G401.6 (cell line): ENCODE data around the gene SEC14L5.

Experiments
- FAIRE-seq: peaks from 2 replicates; lab custom pipeline; 2012; peaks lifted over from hg19 to GRCh38; lab: Jason Lieb, UNC

SEC14L5 gene

DNA sequence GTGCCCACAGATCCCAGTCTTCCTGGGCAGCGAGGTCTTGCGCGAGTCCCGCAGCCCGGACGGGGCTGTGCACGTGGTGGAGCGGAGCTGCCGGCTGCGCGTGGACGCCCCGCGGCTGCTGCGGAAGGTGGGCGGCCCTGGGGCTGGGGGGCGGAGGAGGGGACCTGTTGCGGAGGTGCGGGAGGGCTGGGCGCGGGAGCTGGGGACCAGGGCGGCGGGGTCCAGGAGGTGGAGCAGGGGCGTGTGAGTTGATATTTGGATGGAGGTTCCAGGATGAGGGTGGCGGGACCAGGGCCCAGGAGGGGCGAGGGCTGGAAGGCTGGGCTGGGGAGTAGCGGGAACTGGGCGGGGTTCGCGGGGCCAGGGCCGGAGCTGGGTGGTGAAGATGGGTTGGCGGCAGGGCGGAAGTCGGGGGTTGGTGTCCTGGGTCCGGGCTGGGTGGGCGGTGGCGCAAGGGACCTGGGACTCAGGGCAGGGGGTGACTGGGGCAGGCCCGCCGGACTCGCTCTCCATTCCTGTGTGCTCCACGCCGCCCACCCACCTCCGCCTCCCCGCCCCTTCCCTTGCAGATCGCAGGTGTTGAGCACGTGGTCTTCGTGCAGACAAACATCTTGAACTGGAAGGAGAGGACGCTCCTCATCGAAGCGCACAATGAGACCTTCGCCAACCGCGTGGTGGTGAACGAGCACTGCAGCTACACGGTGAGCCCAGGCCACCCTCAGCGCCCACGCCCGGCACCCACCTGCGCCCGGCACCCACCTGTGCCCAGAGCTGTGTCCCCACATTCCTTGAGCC is 29.6 kb downstream of the SEC14L5 start:
- no peak for FAIRE-seq

DNA sequence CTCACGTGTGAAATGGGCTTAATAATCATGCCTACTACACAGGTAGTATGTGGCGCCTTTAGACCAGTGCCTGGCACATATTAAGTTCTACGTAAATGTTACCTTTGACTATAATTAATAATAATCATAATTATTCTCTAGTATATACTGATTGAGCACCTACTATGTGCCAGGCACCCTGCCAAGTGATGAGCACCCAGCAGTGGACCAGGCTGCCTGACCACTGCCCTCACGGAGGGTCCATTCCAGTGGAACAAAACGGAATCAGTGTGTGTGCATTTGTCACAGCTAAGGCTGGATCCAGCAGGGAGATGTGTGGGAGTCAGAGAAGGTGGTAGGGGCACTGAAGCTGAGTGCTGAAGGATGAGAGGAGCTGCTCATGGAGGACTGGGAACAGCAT is 30.5 kb downstream of the SEC14L5 start:
- no peak for FAIRE-seq

DNA sequence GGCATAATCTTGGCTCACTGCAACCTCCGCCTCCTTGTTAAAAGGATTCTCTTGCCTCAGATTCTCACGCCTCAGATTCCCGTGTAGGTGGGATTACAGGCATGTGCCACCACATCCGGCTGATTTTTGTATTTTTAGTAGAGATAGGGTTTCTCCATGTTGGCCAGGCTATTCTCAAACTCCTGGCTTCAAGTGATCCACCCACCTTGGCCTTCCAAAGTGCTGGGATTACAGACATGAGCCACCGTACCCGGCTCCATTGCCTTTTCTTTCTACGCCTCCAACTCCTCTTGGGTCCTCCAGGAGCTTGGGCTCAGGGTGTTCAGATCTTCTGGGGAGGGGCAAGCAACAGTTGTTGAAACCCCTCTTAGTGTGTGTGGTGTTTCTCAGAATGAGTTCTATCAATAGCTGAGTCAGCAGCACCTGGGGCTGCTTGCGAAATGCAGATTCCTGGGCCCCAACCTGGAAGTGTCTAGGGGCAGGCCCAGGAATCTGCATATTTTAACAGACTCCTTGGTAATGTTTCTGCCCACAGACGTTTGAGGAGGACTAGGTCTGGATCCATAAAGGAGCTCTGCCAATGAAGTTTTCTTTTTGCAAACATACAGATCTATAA is 31.4 kb downstream of the SEC14L5 start:
- no peak for FAIRE-seq

DNA sequence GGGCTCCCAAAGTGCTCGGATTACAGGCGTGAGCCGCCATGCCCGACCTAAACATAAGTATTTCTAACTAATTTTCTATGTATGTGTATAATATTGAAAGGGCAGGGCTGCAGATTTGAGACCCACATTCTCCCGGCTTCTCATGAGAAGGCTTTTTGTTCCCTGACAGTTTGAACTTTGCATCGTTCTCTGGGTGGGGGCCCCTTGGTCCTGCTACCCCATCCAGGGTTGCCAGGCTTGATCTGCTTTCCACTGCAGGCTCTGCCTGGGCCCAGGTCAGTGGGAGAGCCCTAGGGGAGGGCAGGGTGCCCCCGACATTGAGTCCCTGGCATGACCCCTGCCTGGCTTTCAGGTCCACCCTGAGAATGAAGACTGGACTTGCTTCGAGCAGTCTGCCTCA is 32.3 kb downstream of the SEC14L5 start:
- FAIRE-seq = no peak

DNA sequence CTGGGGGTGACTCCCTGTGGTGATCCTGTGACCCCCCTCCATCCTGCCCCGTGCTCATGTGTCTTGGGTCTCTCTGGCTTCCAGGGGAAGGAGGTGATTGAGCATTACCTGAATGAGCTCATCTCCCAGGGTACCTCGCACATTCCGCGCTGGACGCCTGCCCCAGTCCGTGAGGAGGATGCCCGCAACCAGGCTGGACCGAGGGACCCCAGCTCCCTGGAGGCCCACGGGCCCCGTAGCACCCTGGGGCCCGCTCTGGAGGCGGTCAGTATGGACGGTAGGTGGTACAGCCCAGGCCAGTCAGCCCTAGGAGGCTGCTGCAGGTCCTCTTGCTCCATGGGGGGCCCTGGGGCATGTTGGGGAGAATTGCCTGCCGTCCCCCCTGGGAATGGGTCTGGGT is 33.6 kb downstream of the SEC14L5 start:
- FAIRE-seq = no peak

DNA sequence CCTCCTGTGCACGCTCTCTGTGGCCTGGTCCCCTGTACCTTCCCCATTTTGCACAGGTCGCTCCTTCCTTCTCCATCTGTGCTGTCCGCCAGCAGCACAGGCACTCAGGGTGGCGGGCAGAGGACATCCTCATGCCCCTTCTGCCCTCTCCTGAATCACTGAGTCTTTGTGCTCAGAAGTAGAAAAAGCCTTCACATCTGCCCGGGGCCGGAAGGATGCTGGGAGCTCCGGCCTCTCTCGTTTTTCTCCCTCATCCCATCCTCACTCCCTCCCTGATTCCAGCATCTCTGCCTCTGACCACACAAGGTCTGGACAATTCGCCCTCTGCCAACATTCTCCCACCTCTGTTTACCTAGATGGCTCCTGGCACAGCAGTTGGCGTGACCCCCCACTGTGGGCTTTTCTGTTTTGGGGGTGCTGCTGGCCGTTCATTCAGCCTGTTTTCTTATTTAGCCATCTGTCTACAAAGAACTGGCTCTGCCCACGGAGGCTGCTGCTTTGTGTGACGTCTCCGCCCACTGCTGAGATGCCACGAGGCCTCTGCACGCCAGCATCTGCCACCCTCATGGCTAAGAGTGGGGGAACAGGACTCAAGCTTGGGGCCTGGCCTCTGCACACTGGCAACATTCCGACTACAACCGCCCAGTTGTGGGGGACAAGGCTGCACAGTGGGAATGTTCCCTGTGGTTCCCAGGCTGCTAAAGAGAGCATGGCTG is 36.7 kb downstream of the SEC14L5 start:
- no peak for FAIRE-seq

DNA sequence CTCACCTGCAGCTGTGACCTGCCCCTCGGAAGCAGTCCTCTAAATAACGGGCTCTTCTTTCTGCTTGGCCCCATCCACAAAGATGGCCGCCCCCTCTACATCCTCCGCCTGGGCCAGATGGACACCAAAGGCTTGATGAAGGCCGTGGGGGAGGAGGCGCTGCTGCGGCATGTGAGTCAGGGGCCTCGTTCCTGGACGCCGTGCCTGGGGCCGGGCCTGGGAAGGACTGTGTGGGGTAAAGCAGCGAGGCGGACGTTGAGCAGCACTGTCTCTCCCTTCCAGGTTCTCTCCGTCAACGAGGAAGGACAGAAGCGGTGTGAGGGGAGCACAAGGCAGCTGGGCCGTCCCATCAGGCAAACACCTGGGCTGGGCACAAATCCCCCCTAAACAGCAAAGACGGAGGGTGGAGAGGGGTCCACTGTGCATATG is 42.5 kb downstream of the SEC14L5 start:
- no peak for FAIRE-seq

DNA sequence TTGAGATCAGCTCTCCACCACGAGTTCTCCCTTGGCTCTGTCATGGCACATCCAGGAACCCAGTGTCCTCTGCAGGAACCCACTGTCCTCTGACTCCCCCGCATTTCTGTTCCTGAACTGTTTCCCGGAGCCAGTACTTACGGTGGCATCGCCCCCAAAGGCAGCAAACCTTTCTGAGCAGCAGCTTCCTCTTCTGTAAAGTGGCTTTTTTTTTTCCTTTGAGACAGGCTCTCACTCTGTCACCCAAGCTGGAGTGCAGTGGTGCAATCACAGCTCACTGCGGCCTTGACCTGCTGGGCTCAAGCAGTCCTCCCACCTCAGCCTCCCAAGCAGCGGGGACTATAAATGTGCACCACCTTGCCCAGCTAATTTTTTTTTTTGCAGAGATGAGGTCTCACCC is 43.4 kb downstream of the SEC14L5 start:
- FAIRE-seq = no peak

DNA sequence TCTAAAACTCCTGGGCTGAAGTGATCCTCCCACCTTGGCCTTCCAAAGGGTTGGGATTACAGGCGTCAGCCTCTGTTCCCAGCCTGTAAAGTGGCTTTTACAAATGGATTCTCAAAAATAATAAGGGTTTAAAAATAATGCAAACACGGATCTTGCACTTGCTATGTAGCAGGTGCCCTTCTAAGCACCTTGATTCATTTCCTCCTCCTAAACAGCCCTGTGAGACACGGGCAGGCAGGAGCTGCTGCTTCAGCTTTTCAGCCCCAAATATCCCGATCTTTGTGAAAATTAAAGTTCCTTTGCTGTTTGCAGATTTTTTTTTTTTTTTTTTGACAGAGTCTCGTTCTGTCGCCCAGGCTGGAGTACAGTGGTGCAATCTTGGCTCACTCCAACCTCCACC is 43.9 kb downstream of the SEC14L5 start:
- FAIRE-seq = no peak

DNA sequence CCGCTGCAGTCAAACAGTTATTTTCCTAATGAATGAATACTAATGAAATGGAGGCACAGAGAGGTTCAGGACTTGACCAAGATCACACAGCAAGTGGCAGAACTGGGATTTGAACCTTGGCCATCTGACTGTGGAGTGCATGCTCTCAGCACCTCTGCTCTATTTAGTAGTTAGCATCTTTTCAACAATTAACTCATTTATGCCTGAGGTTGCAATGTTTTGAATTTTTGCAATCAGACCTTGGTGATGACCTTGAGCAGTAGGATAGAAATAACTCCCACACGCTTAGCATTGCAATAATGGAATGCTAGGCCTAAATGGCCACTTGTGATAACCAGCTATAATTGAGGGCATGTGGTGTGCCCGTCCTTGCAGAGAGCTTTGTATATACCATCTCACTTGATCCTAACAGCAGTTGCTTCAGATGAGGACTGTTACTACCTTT is 44.6 kb downstream of the SEC14L5 start:
- no peak for FAIRE-seq

DNA sequence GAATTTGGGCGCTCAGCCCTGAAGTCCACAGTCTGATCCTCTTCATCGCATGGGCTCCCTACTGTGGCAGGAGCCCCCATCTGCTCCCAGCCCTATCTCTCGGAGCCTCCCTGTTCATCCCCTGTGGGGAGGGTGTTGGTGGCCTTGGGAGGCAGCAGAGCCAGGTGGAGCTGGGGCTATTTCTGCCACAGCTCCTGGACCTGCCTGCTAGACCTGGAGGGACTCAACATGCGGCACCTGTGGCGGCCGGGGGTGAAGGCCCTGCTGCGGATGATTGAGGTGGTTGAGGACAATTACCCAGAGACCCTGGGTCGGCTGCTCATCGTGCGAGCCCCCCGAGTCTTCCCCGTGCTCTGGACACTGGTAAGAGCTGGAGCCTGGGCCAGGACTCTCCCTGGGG is 45.1 kb downstream of the SEC14L5 start:
- FAIRE-seq = no peak

DNA sequence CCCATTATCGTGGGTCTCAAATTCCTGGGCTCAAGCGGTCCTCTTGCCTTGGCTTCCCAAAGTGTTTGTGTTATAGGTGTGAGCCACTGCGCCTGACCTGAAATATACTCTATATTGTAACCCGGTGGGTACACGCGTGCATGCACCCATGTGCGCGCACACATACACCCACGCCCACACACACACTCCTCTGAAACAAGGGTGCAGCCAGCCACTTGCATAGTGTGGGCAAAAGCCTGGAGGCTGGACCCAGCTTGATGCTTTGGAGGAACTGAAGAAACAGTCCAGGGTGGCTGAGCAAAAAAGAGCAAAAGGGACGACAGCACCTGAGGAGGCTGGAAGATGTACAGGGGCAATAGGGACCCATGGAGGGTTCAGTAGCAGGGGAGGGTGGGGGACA is 45.7 kb downstream of the SEC14L5 start:
- FAIRE-seq = no peak

DNA sequence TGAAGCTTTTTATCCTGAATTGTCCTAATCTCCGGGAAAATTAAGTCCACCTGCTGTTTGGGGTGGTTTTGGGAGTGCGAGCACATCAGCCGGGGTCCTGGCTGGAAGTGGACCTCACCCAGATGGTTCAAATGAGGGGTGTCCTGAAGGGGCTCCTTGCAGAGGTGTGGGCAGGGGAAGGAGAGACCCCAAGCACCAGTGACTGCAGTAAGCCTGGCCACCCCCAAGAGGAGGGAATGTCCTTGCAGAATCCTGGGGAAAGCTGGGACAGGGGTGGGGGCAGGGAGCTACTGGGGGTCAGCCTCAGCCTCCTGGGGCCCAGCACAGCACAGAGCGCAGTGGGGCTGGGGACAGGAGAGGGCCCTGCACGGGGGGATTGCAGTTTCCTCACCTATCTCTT is 46.2 kb downstream of the SEC14L5 start:
- no peak for FAIRE-seq

DNA sequence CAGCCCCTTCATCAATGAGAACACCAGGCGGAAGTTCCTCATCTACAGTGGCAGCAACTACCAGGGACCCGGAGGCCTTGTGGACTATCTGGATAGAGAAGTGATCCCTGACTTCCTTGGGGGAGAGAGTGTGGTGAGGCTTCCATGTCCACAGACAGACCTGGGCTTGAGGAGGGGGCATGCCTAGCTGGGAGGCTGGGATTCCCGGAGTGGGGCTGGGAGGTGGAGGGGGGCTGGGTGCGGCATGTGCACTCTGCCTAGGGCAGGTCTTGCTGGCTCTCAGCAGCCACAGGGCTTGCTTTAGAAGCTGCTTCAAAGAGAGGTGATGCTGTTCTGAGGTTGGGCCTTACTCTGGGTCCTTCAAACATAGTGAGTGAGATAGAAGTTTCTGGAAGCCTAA is 47.8 kb downstream of the SEC14L5 start:
- no peak for FAIRE-seq

DNA sequence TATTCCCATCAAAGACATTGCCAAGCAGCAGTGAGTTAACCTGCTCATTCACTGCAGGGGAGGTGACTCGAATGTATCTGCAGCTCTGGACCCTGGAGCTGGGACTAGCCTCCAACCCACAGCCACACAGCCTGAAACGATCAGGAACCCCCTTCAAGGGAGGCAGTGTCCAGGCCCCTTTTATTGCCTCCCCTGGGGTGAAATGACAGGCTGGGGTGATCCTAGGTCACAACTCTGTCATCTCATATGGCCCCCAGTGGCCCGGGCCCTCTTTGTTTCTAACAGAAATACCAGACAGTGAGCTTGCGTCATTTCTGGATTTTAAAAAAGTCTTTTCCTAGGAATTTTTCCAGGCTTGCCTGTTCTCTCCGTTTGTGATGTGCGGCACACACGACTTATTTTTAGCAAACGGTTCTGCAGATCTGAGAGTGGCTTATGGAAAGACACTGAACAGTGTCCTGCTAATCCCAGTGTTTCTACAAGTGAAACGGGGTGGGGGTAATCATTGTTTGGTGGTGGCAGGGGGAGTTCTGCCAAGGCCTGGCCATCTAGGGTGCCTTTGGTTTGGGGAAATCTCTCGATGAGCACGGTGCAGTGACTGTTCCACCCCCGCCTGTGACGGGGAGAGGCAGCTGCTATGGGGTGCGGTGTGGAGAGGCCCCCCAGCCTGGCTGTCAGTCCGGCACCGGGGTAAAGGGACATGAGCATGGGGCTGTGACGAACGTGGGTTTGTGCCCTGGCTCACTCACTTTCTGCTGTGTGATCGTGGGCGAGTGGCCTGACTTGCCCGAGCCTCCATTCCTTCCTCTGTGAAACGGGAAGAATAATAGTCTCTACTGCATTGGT is 48.4 kb downstream of the SEC14L5 start:
- no peak for FAIRE-seq

DNA sequence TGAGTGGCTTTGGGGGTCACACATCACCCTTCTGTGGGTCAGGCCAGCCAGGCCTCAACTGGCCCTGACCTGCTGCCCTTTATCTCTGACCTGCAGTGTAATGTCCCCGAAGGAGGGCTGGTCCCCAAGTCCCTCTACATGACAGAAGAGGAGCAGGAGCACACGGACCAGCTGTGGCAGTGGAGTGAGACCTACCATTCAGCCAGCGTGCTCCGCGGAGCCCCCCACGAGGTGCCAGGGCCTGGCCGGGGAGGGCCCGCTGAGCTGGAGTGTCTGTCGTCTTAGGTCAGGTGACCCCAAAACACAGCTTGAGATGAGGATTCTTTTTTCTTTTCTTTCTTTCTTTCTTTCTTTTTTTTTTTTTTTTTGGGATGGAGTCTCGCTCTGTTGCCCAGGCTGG is 49.1 kb downstream of the SEC14L5 start:
- FAIRE-seq = no peak

DNA sequence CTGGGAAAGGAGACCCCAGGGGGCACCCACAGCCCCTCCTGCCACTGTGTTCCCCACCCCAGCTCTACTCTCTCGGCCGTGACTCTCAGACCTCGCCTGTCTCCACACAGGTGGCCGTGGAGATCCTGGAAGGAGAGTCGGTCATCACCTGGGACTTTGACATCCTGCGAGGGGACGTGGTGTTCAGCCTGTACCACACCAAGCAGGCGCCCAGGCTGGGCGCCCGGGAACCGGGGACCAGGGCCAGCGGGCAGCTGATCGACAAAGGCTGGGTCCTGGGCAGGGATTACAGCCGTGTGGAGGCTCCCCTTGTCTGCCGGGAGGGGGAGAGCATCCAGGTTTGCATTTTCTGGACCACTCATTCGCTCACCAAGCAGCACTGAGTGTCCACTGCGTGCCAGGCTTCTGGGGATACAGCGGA is 50.2 kb downstream of the SEC14L5 start:
- FAIRE-seq = no peak

DNA sequence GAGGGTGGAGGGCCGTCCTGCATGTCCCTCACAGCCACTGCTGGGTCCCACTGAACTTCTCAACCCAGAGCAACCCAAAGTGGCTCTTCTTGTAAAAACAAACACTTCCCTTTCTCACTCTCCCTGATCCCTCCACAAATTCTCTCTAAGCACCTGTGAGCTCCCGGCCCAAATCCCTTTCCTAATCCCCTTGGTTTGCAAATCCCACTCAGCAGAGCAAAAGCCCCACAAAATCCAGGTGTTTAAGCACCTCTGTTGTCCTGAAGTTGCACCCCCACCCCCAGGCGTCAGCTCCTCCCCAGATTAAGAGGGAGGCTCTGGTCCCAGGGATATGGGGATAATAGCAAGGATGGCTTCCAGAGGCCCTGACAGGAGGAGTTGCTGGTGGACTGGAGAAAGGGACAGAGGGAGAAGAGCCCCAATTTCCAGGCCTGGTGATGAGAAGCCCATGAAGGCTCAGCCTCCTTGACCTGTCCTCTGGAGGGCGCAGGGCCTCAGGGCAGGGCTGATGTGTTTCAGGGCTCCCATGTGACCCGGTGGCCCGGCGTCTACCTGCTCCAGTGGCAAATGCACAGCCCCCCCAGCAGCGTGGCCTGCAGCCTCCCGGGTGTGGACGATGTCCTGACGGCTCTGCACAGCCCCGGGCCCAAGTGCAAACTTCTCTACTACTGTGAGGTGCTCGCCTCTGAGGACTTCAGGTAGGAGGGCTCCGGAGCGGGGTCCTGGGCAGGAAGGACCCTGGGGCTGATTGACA is 52.6 kb downstream of the SEC14L5 start:
- no peak for FAIRE-seq

DNA sequence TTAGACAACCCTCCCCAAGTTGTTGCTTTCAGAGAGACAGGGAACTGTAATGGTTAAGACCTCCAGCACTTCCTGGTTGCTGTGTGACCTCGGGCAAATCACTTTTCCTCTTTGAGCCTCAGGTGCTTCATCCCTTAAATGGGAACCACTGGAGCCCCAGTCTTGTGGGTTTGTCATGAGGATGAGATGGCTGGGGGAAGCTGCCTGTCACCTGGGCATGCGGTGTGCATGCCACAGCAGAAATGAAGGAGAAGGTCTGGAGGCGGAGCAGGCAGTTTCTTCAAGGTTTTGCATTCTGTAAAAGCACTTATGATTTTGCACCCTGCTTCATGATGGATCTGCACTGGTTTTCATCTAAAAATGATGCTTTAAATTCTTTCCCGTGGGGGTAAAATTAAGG is 53.5 kb downstream of the SEC14L5 start:
- no peak for FAIRE-seq

DNA sequence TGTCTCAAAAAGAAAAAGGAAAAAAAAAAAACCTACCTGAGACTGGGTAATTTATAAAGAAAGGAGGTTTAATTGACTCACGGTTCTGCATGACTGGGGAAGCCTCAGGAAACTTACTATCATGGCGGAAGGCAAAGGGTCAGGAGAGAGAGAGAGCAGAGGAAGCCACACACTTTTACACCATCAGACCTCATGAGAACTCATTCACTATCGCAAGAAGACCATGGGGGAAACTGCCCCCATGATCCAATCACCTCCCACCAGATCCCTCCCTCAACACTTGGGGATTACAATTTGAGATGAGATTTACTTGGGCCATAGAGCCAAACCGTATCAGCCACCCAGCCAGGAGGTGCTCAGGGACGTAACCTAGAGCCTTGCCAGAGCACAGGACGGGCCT is 54.8 kb downstream of the SEC14L5 start:
- FAIRE-seq = no peak

DNA sequence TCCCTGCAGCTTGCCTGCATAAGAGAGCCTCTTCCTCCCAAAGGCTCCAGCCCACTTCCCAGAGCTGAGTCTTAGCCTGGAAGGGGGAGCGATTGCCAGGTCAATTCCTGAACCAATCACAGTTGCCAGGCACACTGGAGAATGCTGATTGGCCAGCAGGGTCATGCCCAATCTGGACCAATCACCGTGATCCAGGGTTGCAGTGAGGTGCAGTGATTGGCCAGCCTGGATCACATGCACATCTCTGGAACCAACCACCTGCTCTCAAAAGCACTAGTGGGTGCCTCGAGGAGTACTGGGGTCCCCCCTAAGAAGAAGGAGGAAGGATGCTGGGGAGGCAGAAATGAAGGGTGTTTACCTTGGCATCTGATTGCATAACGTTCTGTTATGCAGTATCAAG is 57.2 kb downstream of the SEC14L5 start:
- FAIRE-seq = no peak

DNA sequence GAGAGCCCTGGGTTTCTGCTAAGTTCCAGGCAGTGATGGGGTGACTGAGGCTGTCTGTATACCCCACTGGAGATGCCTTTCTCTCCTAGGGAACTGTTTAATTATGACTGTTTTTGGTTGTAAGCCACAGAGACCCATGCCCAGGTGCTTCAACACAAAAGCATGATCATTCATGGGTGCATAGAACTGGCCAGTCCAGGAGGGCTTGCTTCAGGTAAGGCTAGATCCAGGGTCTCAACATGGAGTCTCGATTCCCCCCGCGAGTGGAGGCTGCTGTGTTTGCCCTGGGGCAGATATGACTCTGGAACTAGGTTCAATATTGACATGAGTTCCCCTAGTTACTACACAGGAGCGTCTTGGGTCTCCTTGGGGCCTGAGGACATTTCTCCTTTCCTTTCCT is 57.8 kb downstream of the SEC14L5 start:
- no peak for FAIRE-seq
